Retinal pigment epithelial cell (primary cell): ENCODE results near the gene NKPD1.

ENCODE experiments used
- DNase-seq: peaks from one replicate; pipeline ENCODE4 v3.0.0-alpha.2; 2010; ENCODE audit warnings: low read depth
- H3K4me3 ChIP-seq: 2 replicates; pipeline ENCODE4 v1.5.1; 2011; ENCODE audit warnings: mild to moderate bottlenecking, low read length, control low read depth, moderate library complexity
- TF ChIP-seq, protein P1 (sequence below): conservative IDR thresholded peaks from 2 replicates; pipeline ENCODE4 v1.5.1; 2011; ENCODE audit warnings: low read depth, low read length, control low read depth, inconsistent platforms

Gene NKPD1, protein sequence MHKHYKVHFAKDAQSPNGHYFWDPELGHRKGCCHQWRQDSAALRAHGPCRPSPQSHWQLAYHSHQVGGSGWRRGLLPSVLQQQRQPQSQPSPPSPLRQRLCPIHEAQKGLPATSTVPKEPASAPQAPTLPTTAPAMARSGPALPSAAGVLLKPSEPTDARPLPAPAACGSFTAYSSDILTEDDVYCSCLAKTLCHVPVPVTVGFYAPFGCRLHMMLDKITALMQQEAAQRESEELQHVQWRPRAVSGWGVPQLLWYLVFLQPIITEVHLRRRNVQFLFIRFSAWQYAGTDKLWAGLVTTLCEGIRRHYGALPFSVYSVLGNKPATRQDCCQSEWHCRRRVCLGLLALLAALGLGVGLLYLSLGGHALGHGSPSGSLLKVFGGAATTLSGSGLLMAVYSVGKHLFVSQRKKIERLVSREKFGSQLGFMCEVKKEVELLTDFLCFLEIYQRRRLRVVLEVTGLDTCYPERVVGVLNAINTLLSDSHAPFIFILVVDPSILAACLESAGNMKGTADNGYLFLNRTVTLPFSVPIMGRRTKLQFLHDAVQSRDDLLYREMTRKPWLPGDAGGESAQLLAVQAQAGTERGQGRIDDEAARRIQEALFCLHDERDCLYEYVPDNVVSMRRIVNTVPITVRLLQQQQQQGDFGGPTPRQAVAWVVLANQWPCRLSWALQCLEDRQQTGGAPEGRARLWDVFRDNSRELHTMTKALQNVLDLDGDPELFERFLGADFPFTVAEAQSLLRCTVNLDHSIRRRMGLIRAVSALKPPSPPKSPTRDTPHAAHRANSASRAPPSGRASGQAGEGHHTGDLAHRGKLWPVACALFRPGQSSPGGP

DNA sequence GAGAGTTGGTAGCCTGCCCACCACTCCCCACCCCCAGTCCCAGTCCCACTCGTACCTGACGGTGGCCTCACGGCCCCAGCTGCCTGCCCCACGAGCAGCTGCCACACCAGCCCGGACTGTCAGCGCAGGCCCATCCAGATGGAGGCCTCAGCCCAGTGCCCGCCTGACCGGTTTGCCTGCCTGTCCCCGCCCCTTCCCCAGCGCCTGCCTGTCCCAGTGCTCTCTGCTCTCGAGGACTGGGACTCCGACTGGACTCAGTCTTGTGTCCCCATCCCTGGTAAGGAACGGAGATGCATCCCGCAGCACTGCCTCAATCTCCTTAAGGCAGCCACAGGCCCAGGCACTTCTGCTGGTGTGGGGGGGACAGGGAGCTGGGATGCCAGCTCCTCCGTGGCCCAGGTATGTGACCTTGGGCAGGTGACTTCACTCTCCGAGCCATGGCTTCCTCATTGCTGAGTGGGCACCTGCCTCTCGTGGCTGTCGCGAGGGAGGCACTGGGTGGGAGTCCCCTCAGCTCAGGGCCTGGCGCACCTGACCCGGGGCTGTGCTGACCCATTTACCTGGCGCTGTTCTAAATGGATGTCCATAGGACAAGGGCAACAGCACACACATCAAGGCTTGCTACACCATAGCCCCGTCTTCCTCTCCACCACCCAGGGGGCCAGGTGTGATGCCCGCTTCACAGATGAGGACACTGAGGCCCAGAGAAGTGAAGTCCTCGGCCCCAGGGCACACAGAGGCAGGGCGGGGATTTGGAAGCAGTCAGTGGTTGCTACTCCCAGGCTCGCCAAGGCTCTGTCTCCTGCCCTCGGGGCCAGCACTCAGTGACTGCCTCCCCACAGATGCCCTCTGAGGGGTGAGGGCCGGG lies at the start of gene NKPD1:
Gene NKPD1, minus strand, starts transcription at position 113 of the 868 bp plus-strand sequence. CDS start 832 bp downstream, outside the sequence.
- TF ChIP-seq, protein P1, sequence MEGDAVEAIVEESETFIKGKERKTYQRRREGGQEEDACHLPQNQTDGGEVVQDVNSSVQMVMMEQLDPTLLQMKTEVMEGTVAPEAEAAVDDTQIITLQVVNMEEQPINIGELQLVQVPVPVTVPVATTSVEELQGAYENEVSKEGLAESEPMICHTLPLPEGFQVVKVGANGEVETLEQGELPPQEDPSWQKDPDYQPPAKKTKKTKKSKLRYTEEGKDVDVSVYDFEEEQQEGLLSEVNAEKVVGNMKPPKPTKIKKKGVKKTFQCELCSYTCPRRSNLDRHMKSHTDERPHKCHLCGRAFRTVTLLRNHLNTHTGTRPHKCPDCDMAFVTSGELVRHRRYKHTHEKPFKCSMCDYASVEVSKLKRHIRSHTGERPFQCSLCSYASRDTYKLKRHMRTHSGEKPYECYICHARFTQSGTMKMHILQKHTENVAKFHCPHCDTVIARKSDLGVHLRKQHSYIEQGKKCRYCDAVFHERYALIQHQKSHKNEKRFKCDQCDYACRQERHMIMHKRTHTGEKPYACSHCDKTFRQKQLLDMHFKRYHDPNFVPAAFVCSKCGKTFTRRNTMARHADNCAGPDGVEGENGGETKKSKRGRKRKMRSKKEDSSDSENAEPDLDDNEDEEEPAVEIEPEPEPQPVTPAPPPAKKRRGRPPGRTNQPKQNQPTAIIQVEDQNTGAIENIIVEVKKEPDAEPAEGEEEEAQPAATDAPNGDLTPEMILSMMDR, result no peak
- no peak within 1 kb of the TSS for H3K4me3 ChIP-seq
- no peak for DNase-seq

DNA sequence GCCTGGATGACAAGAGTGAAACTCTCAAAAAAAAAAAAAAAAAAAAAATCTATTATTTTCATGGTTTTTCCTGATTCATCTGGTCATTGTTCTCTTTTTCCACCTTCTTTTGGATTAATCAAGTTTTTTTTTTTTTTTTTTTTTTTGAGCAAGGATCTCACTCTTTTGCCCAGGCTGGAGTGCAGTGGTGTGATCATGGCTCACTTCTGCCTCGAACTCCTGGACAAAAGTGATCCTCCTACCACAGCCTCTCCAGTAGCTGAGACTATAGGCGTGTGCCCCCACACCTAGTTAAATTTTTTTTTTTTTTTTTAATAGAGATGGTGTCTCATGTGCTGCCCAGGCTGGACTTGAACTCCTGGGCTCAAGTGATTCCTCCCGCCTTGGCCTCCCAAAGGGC lies 45.5 kb upstream of the NKPD1 start:
- no peak overlapping the region for H3K4me3 ChIP-seq
- no peak for DNase-seq
- TF ChIP-seq, protein P1, result no peak

DNA sequence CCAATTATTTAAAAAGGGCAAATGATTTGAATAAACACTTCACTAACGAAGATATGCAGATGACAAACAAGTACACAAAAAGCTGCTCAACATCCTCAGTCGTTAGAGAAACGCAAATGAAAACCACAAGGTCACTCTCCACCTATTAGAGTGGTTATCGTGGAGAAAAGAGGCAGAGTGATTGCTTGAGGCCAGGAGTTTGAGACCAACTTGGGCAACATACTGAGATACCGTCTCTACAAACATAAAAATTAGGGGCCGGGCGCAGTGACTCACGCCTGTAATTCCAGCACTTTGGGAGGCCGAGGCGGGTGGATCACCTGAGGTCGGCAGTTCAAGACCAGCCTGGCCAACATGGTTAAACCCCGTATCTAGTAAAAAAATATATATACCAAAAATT lies 45.0 kb upstream of the NKPD1 start:
- no peak overlapping the region for H3K4me3 ChIP-seq
- TF ChIP-seq, protein P1, result no peak
- no peak for DNase-seq

DNA sequence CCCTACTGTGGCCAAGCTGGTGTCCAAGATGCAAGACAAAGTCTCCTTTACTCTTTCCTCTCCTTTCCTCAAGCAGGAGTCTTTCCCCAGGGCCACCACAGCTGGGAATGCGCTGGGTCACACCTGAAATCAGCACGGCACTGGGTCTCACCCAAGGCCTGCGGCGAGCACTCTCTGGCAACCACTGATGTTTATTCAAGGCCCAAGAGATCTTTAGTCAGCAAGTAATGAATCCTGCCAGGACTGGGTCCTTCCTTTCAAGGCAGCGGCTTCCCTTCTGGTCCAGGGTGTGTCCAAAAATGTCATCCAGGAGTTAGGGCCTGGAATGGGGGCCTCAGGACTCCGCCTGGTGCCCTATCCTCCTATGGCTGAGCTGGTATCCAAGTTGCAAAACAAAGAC lies 41.9 kb upstream of the NKPD1 start:
- DNase-seq, result no peak
- no peak overlapping the region for H3K4me3 ChIP-seq
- TF ChIP-seq, protein P1, result no peak

DNA sequence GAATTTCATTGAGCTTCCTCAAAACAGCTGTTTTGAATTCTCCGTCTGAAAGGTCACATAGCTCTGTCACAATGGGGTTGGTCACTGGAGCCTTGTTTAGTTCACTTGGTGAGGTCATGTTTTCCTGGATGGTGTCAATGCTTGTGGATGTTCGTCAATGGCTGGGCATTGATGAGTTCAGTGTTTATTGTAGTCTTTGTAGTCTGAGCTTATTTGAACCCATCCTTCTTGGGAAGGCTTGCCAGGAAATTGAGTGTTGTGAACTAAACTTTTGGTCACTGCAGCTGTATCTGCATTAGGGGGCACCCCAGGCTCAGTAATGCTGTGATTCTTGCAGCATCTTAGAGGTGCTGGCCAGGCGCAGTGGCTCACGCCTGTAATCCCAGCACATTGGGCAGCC lies 39.8 kb upstream of the NKPD1 start:
- no peak for DNase-seq
- H3K4me3 ChIP-seq, result no peak overlapping the region
- TF ChIP-seq, protein P1, result peak; percentile 42

DNA sequence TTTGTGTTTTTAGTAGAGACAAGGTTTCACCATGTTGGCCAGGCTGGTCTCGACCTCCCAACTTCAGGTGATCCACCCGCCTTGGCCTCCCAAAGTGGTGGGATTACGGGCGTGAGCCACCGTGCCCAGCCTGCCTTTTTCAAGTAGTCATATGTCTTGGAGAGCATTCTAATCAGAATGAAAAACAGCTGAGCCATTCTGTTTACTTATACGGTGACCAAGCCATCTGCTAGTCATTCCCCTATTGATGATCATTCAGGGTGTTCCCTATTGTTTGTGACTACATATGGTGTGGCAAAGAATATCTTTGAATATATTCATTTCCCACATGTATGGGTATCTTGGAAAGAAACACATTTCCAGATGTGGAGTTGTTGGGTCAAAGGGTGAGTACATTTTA lies 35.0 kb upstream of the NKPD1 start:
- no peak for DNase-seq
- TF ChIP-seq, protein P1, result no peak
- no peak overlapping the region for H3K4me3 ChIP-seq
